Measurements from ENCODE around the gene CHPF2.

CHPF2 gene

DNA sequence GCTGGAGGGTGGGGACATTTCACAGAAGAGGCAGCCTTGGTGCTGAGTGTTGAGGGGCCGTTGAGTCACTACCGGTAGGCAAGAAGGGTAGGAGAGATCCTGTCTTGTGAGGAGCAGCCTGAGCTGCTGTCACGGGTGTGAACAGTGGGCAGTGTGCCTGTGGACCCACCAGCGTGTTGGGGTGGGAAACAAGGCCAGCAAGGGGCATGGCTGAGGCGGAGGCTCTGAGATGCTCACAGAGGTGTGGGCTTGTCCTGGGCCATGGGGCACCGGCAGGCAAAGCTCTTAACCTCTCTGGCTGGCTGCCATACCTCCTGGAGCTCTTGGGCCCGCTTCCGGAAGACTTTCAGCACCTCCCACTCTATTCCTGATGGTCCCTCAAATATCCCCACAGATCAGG is 49.8 kb downstream of the CHPF2 start:
- H3K9ac ChIP-seq (ENCODE audit: low read length): no peak overlapping the region
- H3K36me3 ChIP-seq (ENCODE audit: control insufficient read depth, insufficient read depth, low read length): no peaks in the 10 kb centered on the region
- peaks cover 17% of the 10 kb centered on the region for H3K27me3 ChIP-seq (ENCODE audit: control insufficient read depth, insufficient read depth, low read length)
- H3K4me3 ChIP-seq (ENCODE audit: low read depth, low read length): no peak overlapping the region
- peaks cover 9% of the 10 kb centered on the region for H3K4me1 ChIP-seq (ENCODE audit: control insufficient read depth, insufficient read depth, low read length)
- no peaks in the 10 kb centered on the region for H3K9me3 ChIP-seq (ENCODE audit: control insufficient read depth, insufficient read depth, low read depth, low read length)
- H3K27ac ChIP-seq (ENCODE audit: low read depth, low read length): no peak overlapping the region

- Histone ChIP-seq H3K4me1 (ENCODE audit: control insufficient read depth, insufficient read depth, low read length) (peaks cover 5% of the 10 kb centered on the region), H3K27me3 (ENCODE audit: control insufficient read depth, insufficient read depth, low read length) (peaks cover 9% of the 10 kb centered on the region; the same call in 1 of the 2 replicates), H3K4me3 (ENCODE audit: low read depth, low read length) (no peak overlapping the region), H3K36me3 (ENCODE audit: control insufficient read depth, insufficient read depth, low read length) (no peaks in the 10 kb centered on the region), H3K9me3 (ENCODE audit: control insufficient read depth, insufficient read depth, low read depth, low read length) (no peaks in the 10 kb centered on the region), H3K9ac (ENCODE audit: low read length) (no peak overlapping the region), H3K27ac (ENCODE audit: low read depth, low read length) (no peak overlapping the region)
Observed at GRCh38 chr7:151283302-151283701, 51.0 kb downstream of the CHPF2 start.

GRCh38 chr7:151286148-151286547 is 53.9 kb downstream of the CHPF2 start:
- Histone ChIP-seq H3K4me3 (ENCODE audit: low read depth, low read length) (no peak overlapping the region), H3K36me3 (ENCODE audit: control insufficient read depth, insufficient read depth, low read length) (no peaks in the 10 kb centered on the region), H3K9me3 (ENCODE audit: control insufficient read depth, insufficient read depth, low read depth, low read length) (no peaks in the 10 kb centered on the region), H3K27me3 (ENCODE audit: control insufficient read depth, insufficient read depth, low read length) (peaks cover 5% of the 10 kb centered on the region; the same call in 1 of the 2 replicates), H3K4me1 (ENCODE audit: control insufficient read depth, insufficient read depth, low read length) (peaks cover 5% of the 10 kb centered on the region), H3K27ac (ENCODE audit: low read depth, low read length) (no peak overlapping the region), H3K9ac (ENCODE audit: low read length) (no peak overlapping the region)

All from HUES6 (cell line).